Endothelial cell of umbilical vein (primary cell): ENCODE measurements around the gene CRHR1. TPM values are rescaled to one million over a fixed set of nuclear protein-coding genes. Genes with fewer than 3 reads are reported as not detected.

Experiments
- BruUV-seq: library from RNA; stranded (reverse); fragments of 400-500 nt; replicated peaks from 2 replicates; lab custom pipeline; 2021; lab: Mats Ljungman, UMichigan
- CTCF ChIA-PET: fragments of 300-600, 350-600 bp; sonication (Branson Sonifier 250); formaldehyde crosslinking; loops from one replicate; lab custom pipeline; 2021; ENCODE audit warnings: antibody characterized with exemption, inconsistent platforms; lab: Charles Lee
- POLR2A ChIA-PET: fragments of 300-600, 350-600 bp; sonication (Branson Sonifier 250); formaldehyde crosslinking; loops from one replicate; lab custom pipeline; 2021; ENCODE audit warnings: antibody characterized with exemption, inconsistent platforms; lab: Charles Lee
- DNase-seq: peaks from one replicate; pipeline ENCODE4 v3.0.0-alpha.2; 2011; ENCODE audit warnings: low read depth, low spot score
- FAIRE-seq: peaks from 2 replicates; lab custom pipeline; 2011; peaks lifted over from hg19 to GRCh38; lab: Jason Lieb, UNC
- H2AFZ ChIP-seq: 2 replicates; pipeline ENCODE4 v1.6.0; 2012; ENCODE audit warnings: low read depth, low read length, control low read depth, inconsistent platforms
- H3K27ac ChIP-seq: 2 replicates; pipeline ENCODE4 v1.5.1; 2011; ENCODE audit warnings: low read depth, mild to moderate bottlenecking, control low read depth, low read length, moderate library complexity; ENCODE audit not compliant: insufficient read depth
- H3K27me3 ChIP-seq, 2 experiments: 2 replicates each; pipeline versions ENCODE4 v1.6.0 to v1.6.1; 2011; ENCODE audit warnings: low read length in 2 of 2, mixed read lengths in 1 of 2; ENCODE audit not compliant: control insufficient read depth in 2 of 2, insufficient read depth in 2 of 2
- H3K36me3 ChIP-seq, 2 experiments: 2 replicates in 1 of 2; 3 replicates in 1 of 2; pipeline ENCODE4 v1.5.1; 2011; ENCODE audit warnings: low read length in 2 of 2, mild to moderate bottlenecking in 1 of 2, moderate library complexity in 1 of 2; ENCODE audit not compliant: control insufficient read depth in 2 of 2, insufficient read depth in 2 of 2; ENCODE audit errors: extremely low read depth in 1 of 2
- H3K4me1 ChIP-seq: 3 replicates; pipeline ENCODE4 v1.5.1; 2011; ENCODE audit warnings: mild to moderate bottlenecking, low read length; ENCODE audit not compliant: control insufficient read depth, insufficient read depth; ENCODE audit errors: extremely low read depth
- H3K4me2 ChIP-seq: 2 replicates; pipeline ENCODE4 v1.6.1; 2011; ENCODE audit warnings: low read length, control low read depth, mixed read lengths; ENCODE audit not compliant: insufficient read depth
- H3K4me3 ChIP-seq, 3 experiments: fragments of 200-600 bp in 1 of 3; sonication (generic), shearing (Covaris generic) in 1 of 3; replicated peaks in 1 of 3; 2 replicates each; pipeline ENCODE4 v1.5.1; 2011 to 2016; ENCODE audit warnings: control low read depth in 3 of 3, low read length in 3 of 3, mild to moderate bottlenecking in 2 of 3, inconsistent platforms in 1 of 3, low read depth in 1 of 3, moderate library complexity in 1 of 3; ENCODE audit not compliant: insufficient read depth in 1 of 3
- H3K79me2 ChIP-seq: 2 replicates; pipeline ENCODE4 v1.6.0; 2012; ENCODE audit warnings: low read length, inconsistent platforms; ENCODE audit not compliant: control insufficient read depth, insufficient read depth
- H3K9ac ChIP-seq: replicated peaks from 2 replicates; pipeline ENCODE3; 2011; ENCODE audit warnings: low read length, control low read depth; ENCODE audit not compliant: insufficient read depth; ENCODE audit errors: extremely low read depth
- H3K9me1 ChIP-seq: replicated peaks from 3 replicates; pipeline ENCODE4 v1.6.0; 2011; ENCODE audit warnings: mild to moderate bottlenecking, low read length; ENCODE audit not compliant: control insufficient read depth, insufficient read depth; ENCODE audit errors: extremely low read depth
- H3K9me3 ChIP-seq: replicated peaks from 2 replicates; pipeline ENCODE4 v1.5.1; 2012; ENCODE audit warnings: low read length, inconsistent platforms; ENCODE audit not compliant: control insufficient read depth, insufficient read depth
- H4K20me1 ChIP-seq: replicated peaks from 2 replicates; pipeline ENCODE3; 2011; ENCODE audit warnings: mild to moderate bottlenecking, low read length; ENCODE audit not compliant: control insufficient read depth, insufficient read depth; ENCODE audit errors: extremely low read depth
- EZH2 ChIP-seq: IDR thresholded peaks from 2 replicates; pipeline ENCODE4 v1.6.1; 2012; ENCODE audit warnings: borderline replicate concordance, low read depth, mild to moderate bottlenecking, moderate library complexity, low read length, inconsistent platforms; ENCODE audit not compliant: severe bottlenecking
- FOS ChIP-seq: IDR thresholded peaks from 2 replicates; pipeline ENCODE4 v1.6.1; 2011; ENCODE audit warnings: mild to moderate bottlenecking, low read length, moderate library complexity, borderline replicate concordance; ENCODE audit not compliant: insufficient read depth
- GATA2 ChIP-seq: IDR thresholded peaks from 2 replicates; pipeline ENCODE4 v1.7.0; 2011; ENCODE audit warnings: low read depth, mild to moderate bottlenecking, moderate library complexity, mixed read lengths, low read length; ENCODE audit not compliant: insufficient read length, insufficient read depth
- MYC ChIP-seq: IDR thresholded peaks from one replicate; pipeline ENCODE4 v1.6.1; 2011; ENCODE audit warnings: mild to moderate bottlenecking, low read depth, low read length
- POLR2A ChIP-seq: IDR thresholded peaks from 2 replicates; pipeline ENCODE4 v1.6.1; 2012; ENCODE audit warnings: low read depth, mild to moderate bottlenecking, control low read depth, low read length
- POLR2AphosphoS5 ChIP-seq: IDR thresholded peaks from 2 replicates; pipeline ENCODE4 v1.6.1; 2012; ENCODE audit warnings: low read depth, mild to moderate bottlenecking, control low read depth, low read length, moderate library complexity; ENCODE audit not compliant: insufficient read depth
- dilution Hi-C: fragments of 300-500 bp; cut with MboI; formaldehyde crosslinking; loops from one replicate; pipeline ENCODE4 v1.15.0; 2019; ENCODE audit warnings: low sequenced_read_pairs; ENCODE audit not compliant: extremely low pct_ligation_motif_present
- intact Hi-C: fragments of 100-400 bp; cut with micrococcal nuclease; formaldehyde crosslinking; loops from one replicate; pipeline ENCODE4 v1.10.0; 2022
- polyA plus RNA-seq, 4 experiments: library from polyadenylated mRNA; depleted of rRNA in 3 of 4; stranded (reverse) in 3 of 4; unstranded in 1 of 4; fragments of >200 nt; gene quantifications; 2 replicates each; pipeline versions ENCODE4 v1.2.1 to v1.2.3, GENCODE V29; 2011 to 2012; ENCODE audit warnings: missing spikeins in 1 of 4
- total RNA-seq: library from RNA; stranded (reverse); gene quantifications from 2 replicates; pipeline ENCODE4 v1.2.3, GENCODE V29; 2021
- TF ChIP-seq, protein P1 (sequence below): IDR thresholded peaks from 2 replicates; pipeline ENCODE4 v1.6.1; 2011; ENCODE audit not compliant: insufficient read depth, insufficient read length
- TF ChIP-seq, protein P2 (sequence below), 2 donors: IDR thresholded peaks; 1 replicate in 1 of 2; 2 replicates in 1 of 2; pipeline ENCODE4 v1.5.1; 2011; ENCODE audit warnings: low read length in 2 of 2, mild to moderate bottlenecking in 2 of 2, moderate library complexity in 2 of 2, control low read depth in 1 of 2, inconsistent platforms in 1 of 2, low read depth in 1 of 2; ENCODE audit not compliant: insufficient read depth in 1 of 2; ENCODE audit errors: extremely low read depth in 1 of 2

The CRHR1 gene
- total and polyA plus RNA-seq, 2 donors (not counting 3 experiments of a cell fraction or from before 2014, with no cell fraction given), result not detected

DNA sequence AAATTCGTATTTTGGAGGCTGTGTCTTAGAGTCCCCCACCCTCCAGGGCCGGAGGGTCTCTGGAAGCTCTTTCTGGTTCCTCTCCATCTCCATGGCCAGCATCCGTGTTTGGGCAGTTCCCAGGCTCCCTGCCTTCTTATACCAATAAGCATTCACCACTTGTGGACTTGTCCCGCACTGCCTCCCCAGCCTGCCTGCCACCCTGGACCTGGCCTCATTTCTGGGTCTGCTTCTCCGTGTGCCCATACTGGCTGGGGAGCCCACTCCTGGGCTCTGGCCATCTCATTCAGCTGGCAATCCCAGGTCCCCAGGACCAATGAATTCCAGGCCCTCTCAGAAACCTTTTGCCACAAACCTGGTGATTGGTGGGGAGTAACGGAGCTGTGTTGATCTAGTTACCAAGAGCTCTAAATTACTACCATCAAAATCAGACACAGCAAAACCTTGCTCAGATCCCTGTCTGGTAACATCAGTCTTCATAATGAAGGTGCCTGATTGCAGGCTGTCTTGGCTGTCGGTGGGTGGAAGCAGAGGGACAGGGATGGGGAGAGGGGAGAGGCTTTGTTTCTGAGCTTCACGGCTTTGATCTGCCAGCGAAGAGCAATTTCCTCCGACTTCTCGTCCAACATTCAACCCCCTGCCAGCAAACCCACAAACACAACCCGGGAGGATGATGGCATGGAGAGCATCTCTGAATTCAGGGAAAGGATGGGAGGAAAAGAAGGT, 27.7 kb upstream of the CRHR1 start:
- dilution Hi-C loops, result no loop called here

More for the DNA sequence above, 27.7 kb upstream of the CRHR1 start:
- no peaks in the 10 kb centered on the region for H3K9me1 ChIP-seq
- no peak overlapping the region for H3K9ac ChIP-seq
- H3K4me3 ChIP-seq, result no peak overlapping the region
- TF ChIP-seq POLR2A (no peak), GATA2 (no peak), POLR2AphosphoS5 (no peak), MYC (no peak), FOS (no peak), EZH2 (no peak)
- TF ChIP-seq, protein P1, sequence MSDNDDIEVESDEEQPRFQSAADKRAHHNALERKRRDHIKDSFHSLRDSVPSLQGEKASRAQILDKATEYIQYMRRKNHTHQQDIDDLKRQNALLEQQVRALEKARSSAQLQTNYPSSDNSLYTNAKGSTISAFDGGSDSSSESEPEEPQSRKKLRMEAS, result no peak
- TF ChIP-seq, protein P2, sequence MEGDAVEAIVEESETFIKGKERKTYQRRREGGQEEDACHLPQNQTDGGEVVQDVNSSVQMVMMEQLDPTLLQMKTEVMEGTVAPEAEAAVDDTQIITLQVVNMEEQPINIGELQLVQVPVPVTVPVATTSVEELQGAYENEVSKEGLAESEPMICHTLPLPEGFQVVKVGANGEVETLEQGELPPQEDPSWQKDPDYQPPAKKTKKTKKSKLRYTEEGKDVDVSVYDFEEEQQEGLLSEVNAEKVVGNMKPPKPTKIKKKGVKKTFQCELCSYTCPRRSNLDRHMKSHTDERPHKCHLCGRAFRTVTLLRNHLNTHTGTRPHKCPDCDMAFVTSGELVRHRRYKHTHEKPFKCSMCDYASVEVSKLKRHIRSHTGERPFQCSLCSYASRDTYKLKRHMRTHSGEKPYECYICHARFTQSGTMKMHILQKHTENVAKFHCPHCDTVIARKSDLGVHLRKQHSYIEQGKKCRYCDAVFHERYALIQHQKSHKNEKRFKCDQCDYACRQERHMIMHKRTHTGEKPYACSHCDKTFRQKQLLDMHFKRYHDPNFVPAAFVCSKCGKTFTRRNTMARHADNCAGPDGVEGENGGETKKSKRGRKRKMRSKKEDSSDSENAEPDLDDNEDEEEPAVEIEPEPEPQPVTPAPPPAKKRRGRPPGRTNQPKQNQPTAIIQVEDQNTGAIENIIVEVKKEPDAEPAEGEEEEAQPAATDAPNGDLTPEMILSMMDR (IDR thresholded peaks at IDR 0.05; ENCODE audit: extremely low read depth in 1 of 2, insufficient read depth in 1 of 2, low read depth in 1 of 2, low read length in 2 of 2), result no peak
- no peaks in the 10 kb centered on the region for H4K20me1 ChIP-seq
- H3K9me3 ChIP-seq, result no peaks in the 10 kb centered on the region
- intact Hi-C loops, result no loop called here
- FAIRE-seq (no peak), DNase-seq (no peak)
- no peak overlapping the region for H2AFZ ChIP-seq
- H3K4me2 ChIP-seq, result no peak overlapping the region
- H3K27ac ChIP-seq, result no peak overlapping the region
- H3K79me2 ChIP-seq, result no peaks in the 10 kb centered on the region
- POLR2A ChIA-PET, result no interaction called here
- no peaks in the 10 kb centered on the region for H3K27me3 ChIP-seq
- BruUV-seq, result no TSS peak
- H3K4me1 ChIP-seq, result no peaks in the 10 kb centered on the region
- no peaks in the 10 kb centered on the region for H3K36me3 ChIP-seq
- CTCF ChIA-PET, result no interaction called here
